Gastroesophageal sphincter (tissue), 4 donors: ENCODE data around the gene NFYA. TPM values are rescaled to one million over a fixed set of nuclear protein-coding genes. Genes with fewer than 3 reads are reported as not detected.

Source experiments
- ATAC-seq: fragments of 150-250 bp; one replicate; pipeline ENCODE4 v1.9.1; 2016; ENCODE audit warnings: mild to moderate bottlenecking, moderate library complexity
- H3K27ac ChIP-seq, 4 donors: fragments of 200-600 bp; sonication (generic) in 3 of 4; 1 replicate in 3 of 4; 2 replicates in 1 of 4; pipeline ENCODE4 v1.5.1; 2016 to 2019
- H3K27me3 ChIP-seq: fragments of 200-600 bp; sonication (generic); one replicate; pipeline ENCODE4 v1.5.1; 2019
- H3K36me3 ChIP-seq, 2 donors: fragments of 200-600 bp; sonication (generic); one replicate each; pipeline ENCODE4 v1.5.1; 2019; ENCODE audit warnings: control low read depth in 1 of 2
- H3K4me1 ChIP-seq, 3 donors: fragments of 200-600 bp; sonication (generic); 1 replicate in 2 of 3; 2 replicates in 1 of 3; pipeline ENCODE4 v1.5.1; 2016 to 2019; ENCODE audit warnings: control low read depth in 2 of 3
- H3K4me3 ChIP-seq, 2 donors: fragments of 200-600 bp; sonication (generic); one replicate each; pipeline ENCODE4 v1.5.1; 2019; ENCODE audit warnings: mild to moderate bottlenecking in 1 of 2, moderate library complexity in 1 of 2
- H3K9me3 ChIP-seq, 3 donors: fragments of 200-600 bp; sonication (generic); one replicate each; pipeline ENCODE4 v1.5.1; 2017 to 2019; ENCODE audit warnings: control low read depth in 2 of 3
- EP300 ChIP-seq: sonication (generic); formaldehyde crosslinking; IDR thresholded peaks from one replicate; pipeline ENCODE4 v1.6.1; 2017; ENCODE audit warnings: antibody characterized with exemption, mild to moderate bottlenecking
- POLR2A ChIP-seq, 2 donors: fragments of 450-650 bp; IDR thresholded peaks; one replicate each; pipeline ENCODE4 v1.6.1; 2017; ENCODE audit warnings: antibody characterized with exemption in 2 of 2, mild to moderate bottlenecking in 2 of 2, moderate library complexity in 1 of 2
- POLR2AphosphoS5 ChIP-seq: sonication (generic); formaldehyde crosslinking; IDR thresholded peaks from one replicate; pipeline ENCODE4 v1.6.1; 2017; ENCODE audit warnings: antibody characterized with exemption
- WGBS, 2 donors: methylation state at CpG; one replicate each; pipeline ENCODE4 v1.1.5; 2018; ENCODE audit warnings: low coverage in 1 of 2; 5-methylcytosine and 5-hydroxymethylcytosine counted together
- total RNA-seq, 4 donors: library from RNA; depleted of rRNA; stranded (reverse); fragments of >200 nt; gene quantifications; one replicate each; pipeline ENCODE4 v1.1.0, GENCODE V29; 2016
- TF ChIP-seq, protein P1 (sequence below), 4 experiments: fragments of 200-600 bp in 2 of 4; fragments of 450-650 bp in 2 of 4; sonication (generic) in 1 of 4; IDR thresholded peaks; one replicate each; pipeline ENCODE4 v1.5.1; 2017 to 2019; ENCODE audit warnings: antibody characterized with exemption in 4 of 4, mild to moderate bottlenecking in 2 of 4, moderate library complexity in 2 of 4

Gene NFYA
- total RNA-seq, 4 donors from 2014 or later: 6.6 to 17.7 (median 12.1) TPM

DNA sequence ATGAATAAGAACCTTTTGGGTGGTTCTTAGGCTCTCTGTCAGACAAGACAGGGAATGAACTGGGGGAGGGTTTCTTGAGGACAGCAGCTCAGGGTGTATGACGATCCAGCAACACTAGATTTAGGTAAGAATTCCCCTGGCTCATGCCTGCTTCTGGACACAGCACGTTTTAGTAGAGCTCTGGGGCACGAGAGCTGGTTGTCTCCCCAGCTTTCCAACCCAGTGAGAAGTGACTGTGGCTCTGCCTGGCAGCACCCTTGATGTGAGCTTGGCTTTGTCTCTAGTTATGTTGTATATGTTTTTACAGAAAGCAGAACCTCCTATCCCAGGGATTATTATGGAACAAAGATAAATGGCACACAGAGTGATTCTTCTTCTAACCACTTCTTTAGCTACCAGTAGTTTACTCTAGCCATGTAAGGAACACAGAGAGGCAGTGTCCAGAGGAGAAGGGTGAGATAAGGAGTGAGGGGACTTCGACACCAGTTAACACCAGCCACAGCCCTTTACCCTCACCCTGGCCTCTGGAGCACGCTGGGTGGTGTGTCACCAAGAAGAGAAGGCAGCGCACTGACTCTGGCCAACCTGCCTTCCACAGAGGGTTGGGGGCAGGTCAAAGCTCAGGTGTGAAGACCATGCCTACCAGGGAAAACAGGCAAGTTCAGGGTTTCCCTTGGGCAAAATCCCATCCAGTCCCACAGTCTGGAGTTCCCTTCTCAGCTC, 15.8 kb upstream of the NFYA start:
- TF ChIP-seq POLR2AphosphoS5: no peak
- TF ChIP-seq, protein P1, sequence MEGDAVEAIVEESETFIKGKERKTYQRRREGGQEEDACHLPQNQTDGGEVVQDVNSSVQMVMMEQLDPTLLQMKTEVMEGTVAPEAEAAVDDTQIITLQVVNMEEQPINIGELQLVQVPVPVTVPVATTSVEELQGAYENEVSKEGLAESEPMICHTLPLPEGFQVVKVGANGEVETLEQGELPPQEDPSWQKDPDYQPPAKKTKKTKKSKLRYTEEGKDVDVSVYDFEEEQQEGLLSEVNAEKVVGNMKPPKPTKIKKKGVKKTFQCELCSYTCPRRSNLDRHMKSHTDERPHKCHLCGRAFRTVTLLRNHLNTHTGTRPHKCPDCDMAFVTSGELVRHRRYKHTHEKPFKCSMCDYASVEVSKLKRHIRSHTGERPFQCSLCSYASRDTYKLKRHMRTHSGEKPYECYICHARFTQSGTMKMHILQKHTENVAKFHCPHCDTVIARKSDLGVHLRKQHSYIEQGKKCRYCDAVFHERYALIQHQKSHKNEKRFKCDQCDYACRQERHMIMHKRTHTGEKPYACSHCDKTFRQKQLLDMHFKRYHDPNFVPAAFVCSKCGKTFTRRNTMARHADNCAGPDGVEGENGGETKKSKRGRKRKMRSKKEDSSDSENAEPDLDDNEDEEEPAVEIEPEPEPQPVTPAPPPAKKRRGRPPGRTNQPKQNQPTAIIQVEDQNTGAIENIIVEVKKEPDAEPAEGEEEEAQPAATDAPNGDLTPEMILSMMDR (IDR thresholded peaks at IDR 0.05): no peak
- no peak for TF ChIP-seq POLR2A (IDR thresholded peaks at IDR 0.05)
- no peak for TF ChIP-seq EP300
- WGBS, 2 donors: 66 to 67% methylated on average over 3 to 6 of the region's 6 CpGs
- H3K9me3 ChIP-seq: no peaks in the 10 kb centered on the region
- peak; percentile 35 for ATAC-seq
- H3K4me3 ChIP-seq: no peak overlapping the region
- peaks cover 0 to 9% of the 10 kb centered on the region in 2 donors for H3K36me3 ChIP-seq
- H3K27ac ChIP-seq: peak overlapping the region in 3 of 4 donors; percentile 53 to 74 (median 69)
- H3K27me3 ChIP-seq: no peaks in the 10 kb centered on the region
- H3K4me1 ChIP-seq: peaks cover 0 to 71% (median 5%) of the 10 kb centered on the region in 3 donors

DNA sequence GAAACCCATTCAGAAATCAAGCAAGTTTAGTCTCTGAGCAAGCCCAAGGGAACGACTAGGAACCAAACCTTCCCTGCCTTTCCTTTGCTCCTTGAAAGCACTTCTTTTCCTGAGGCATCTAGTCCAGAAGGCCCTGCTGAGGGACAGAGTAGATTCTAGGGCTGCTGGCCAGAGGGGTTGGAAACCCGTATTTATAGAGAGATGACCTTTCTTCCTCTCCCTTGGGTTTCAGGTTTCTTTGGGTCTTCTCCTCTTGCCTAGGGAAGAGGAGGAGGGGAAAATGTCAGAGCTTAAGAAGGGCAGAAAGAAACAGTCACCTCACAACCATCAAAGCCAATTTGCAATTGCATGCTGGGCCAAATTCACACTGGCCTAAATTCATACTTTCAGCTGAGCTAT, 14.0 kb upstream of the NFYA start:
- Histone ChIP-seq H3K4me1 (peaks cover 0 to 63% (median 5%) of the 10 kb centered on the region in 3 donors), H3K4me3 (no peak overlapping the region), H3K27ac (peak overlapping the region in 2 of 4 donors; percentile 69 to 74), H3K27me3 (no peaks in the 10 kb centered on the region), H3K9me3 (no peaks in the 10 kb centered on the region), H3K36me3 (peaks cover 4 to 22% of the 10 kb centered on the region in 2 donors)
- ATAC-seq: no peak
- WGBS, 2 donors: 25 to 50% methylated on average over 1 of the region's 2 CpGs
- TF ChIP-seq, protein P1 (IDR thresholded peaks at IDR 0.05): no peak
- TF ChIP-seq POLR2AphosphoS5: no peak
- no peak for TF ChIP-seq POLR2A (IDR thresholded peaks at IDR 0.05)
- TF ChIP-seq EP300: no peak

DNA sequence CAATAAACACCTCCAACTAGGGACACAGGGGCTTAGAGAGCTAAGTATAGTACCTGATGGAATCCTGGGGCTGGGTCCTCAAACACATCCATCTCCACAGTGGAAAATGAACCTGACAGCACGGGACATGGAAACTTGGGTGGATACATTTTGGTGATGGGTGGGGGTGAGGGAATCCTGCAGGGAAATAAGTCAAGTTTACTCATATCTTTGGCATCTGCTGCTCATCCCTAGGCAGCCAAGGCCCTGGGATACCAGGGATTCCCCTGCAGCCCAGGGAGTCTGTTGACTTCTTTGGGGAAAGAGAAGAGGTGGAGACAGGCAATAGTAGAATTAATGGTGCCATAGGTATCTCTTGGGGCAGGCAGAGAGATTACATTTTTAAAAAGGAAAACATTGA, 13.2 kb upstream of the NFYA start:
- Histone ChIP-seq H3K4me3 (no peak overlapping the region), H3K36me3 (peaks cover 4 to 29% of the 10 kb centered on the region in 2 donors), H3K27me3 (no peaks in the 10 kb centered on the region), H3K9me3 (no peaks in the 10 kb centered on the region), H3K4me1 (peaks cover 0 to 65% (median 5%) of the 10 kb centered on the region in 3 donors), H3K27ac (peak overlapping the region in 2 of 4 donors; percentile 69 to 74)
- no peak for TF ChIP-seq POLR2AphosphoS5
- TF ChIP-seq, protein P1 (IDR thresholded peaks at IDR 0.05): no peak
- WGBS, 2 donors: 21% methylated on average over 1 of the region's 1 CpG; no CpG with 5 or more reads in 1 of the 2 donors
- ATAC-seq: peak; percentile 38

GRCh38 chr6:41061196-41061726, 11.5 kb upstream of the NFYA start:
- Histone ChIP-seq H3K36me3 (peaks cover 4 to 46% of the 10 kb centered on the region in 2 donors), H3K27me3 (no peaks in the 10 kb centered on the region), H3K27ac (no peak overlapping the region), H3K4me3 (no peak overlapping the region), H3K9me3 (no peaks in the 10 kb centered on the region), H3K4me1 (peaks cover 0 to 49% (median 5%) of the 10 kb centered on the region in 3 donors)
- no peak for ATAC-seq
- TF ChIP-seq, protein P1 (IDR thresholded peaks at IDR 0.05): no peak
- TF ChIP-seq EP300 (no peak), POLR2A (IDR thresholded peaks at IDR 0.05) (no peak)
- WGBS, 2 donors: 83% methylated on average over 4 of the region's 13 CpGs; no CpG with 5 or more reads in 1 of the 2 donors

- WGBS, 2 donors: 25 to 38% methylated on average over 1 of the region's 1 CpG
- H3K4me3 ChIP-seq: no peak overlapping the region
- H3K9me3 ChIP-seq: no peaks in the 10 kb centered on the region
- H3K4me1 ChIP-seq: peaks cover 0 to 48% (median 5%) of the 10 kb centered on the region in 3 donors
- H3K27me3 ChIP-seq: no peaks in the 10 kb centered on the region
- H3K36me3 ChIP-seq: peaks cover 4 to 48% of the 10 kb centered on the region in 2 donors
- TF ChIP-seq EP300: no peak
- TF ChIP-seq POLR2AphosphoS5: no peak
- TF ChIP-seq, protein P1 (IDR thresholded peaks at IDR 0.05): no peak
- no peak for TF ChIP-seq POLR2A (IDR thresholded peaks at IDR 0.05)
- no peak for ATAC-seq
- no peak overlapping the region for H3K27ac ChIP-seq
Observed at GRCh38 chr6:41062056-41062455, 10.7 kb upstream of the NFYA start.
